ENCODE measurements around the gene LRRC15.

The LRRC15 gene

GRCh38 chr3:194323785-194324735 is 45.5 kb downstream of the LRRC15 start:
- Histone ChIP-seq H3K79me1 (replicated peaks; ENCODE audit: low read length, poor library complexity, severe bottlenecking) (no peaks in the 10 kb centered on the region), H2BK12ac (ENCODE audit: low read length in 2 of 2) (peak overlapping the region; percentile 7 to 81), H4K91ac (ENCODE audit: low read length) (peak overlapping the region; percentile 62), H3K4ac (ENCODE audit: low read depth in 1 of 2, low read length in 2 of 2) (peak overlapping the region in 1 of 2 experiments; percentile 3), H3K18ac (ENCODE audit: low read depth in 1 of 2, low read length in 2 of 2) (peak overlapping the region; percentile 63 to 67), H3K27ac (ENCODE audit: low read length, poor library complexity, severe bottlenecking) (no peak overlapping the region), H3K9ac (ENCODE audit: low read length) (peak overlapping the region; percentile 57), H2BK5ac (ENCODE audit: low read depth, low read length, poor library complexity, severe bottlenecking) (no peak overlapping the region), H3K4me3 (ENCODE audit: insufficient read depth in 1 of 2, low read depth in 1 of 2, low read length in 2 of 2) (peak overlapping the region in 1 of 2 experiments; percentile 73), H2AK5ac (ENCODE audit: low read length, severe bottlenecking) (no peak overlapping the region), H2AFZ (ENCODE audit: low read depth, low read length) (no peak overlapping the region), H4K8ac (ENCODE audit: low read length) (peak overlapping the region; percentile 35), H3K9me3 (ENCODE audit: control insufficient read depth, low read length) (peaks cover 12% of the 10 kb centered on the region), H2BK120ac (ENCODE audit: low read depth, low read length) (no peak overlapping the region), H3K14ac (ENCODE audit: low read length in 2 of 2) (peak overlapping the region in 1 of 2 experiments; percentile 42), H3K36me3 (ENCODE audit: control insufficient read depth in 1 of 2, insufficient read depth in 2 of 2, low read depth in 1 of 2, low read length in 2 of 2) (peaks cover 0 to 4% of the 10 kb centered on the region in 2 experiments), H2BK15ac (ENCODE audit: low read depth, poor library complexity, severe bottlenecking) (peak overlapping the region; percentile 13), H3K23ac (ENCODE audit: low read length in 2 of 2) (peak overlapping the region in 1 of 2 experiments; percentile 28), H3K4me1 (ENCODE audit: control insufficient read depth, insufficient read depth, low read depth, low read length) (peaks cover 45% of the 10 kb centered on the region), H3K27me3 (ENCODE audit: control insufficient read depth in 1 of 2, insufficient read depth in 1 of 2, low read length in 2 of 2) (peaks cover 0 to 46% of the 10 kb centered on the region in 2 experiments), H3K4me2 (ENCODE audit: low read length, poor library complexity, severe bottlenecking) (peak overlapping the region; percentile 61)
- peak; percentile 83 for DNase-seq
- WGBS, result 11% methylated on average over 39 of the region's 39 CpGs

GRCh38 chr3:194322678-194323211 is 46.8 kb downstream of the LRRC15 start:
- Histone ChIP-seq H3K18ac (ENCODE audit: low read depth in 1 of 2, low read length in 2 of 2) (peak overlapping the region in 1 of 2 experiments; percentile 16), H3K4me2 (ENCODE audit: low read length, poor library complexity, severe bottlenecking) (no peak overlapping the region), H2AK5ac (ENCODE audit: low read length, severe bottlenecking) (no peak overlapping the region), H3K4me1 (ENCODE audit: control insufficient read depth, insufficient read depth, low read depth, low read length) (peaks cover 44% of the 10 kb centered on the region), H3K4me3 (ENCODE audit: insufficient read depth in 1 of 2, low read depth in 1 of 2, low read length in 2 of 2) (no peak overlapping the region), H3K9me3 (ENCODE audit: control insufficient read depth, low read length) (peaks cover 25% of the 10 kb centered on the region), H3K9ac (ENCODE audit: low read length) (no peak overlapping the region), H4K91ac (ENCODE audit: low read length) (peak overlapping the region; percentile 55), H2BK120ac (ENCODE audit: low read depth, low read length) (no peak overlapping the region), H4K8ac (ENCODE audit: low read length) (no peak overlapping the region), H3K36me3 (ENCODE audit: control insufficient read depth in 1 of 2, insufficient read depth in 2 of 2, low read depth in 1 of 2, low read length in 2 of 2) (peaks cover 0 to 4% of the 10 kb centered on the region in 2 experiments), H3K4ac (ENCODE audit: low read depth in 1 of 2, low read length in 2 of 2) (no peak overlapping the region), H3K23ac (ENCODE audit: low read length in 2 of 2) (no peak overlapping the region), H2BK12ac (ENCODE audit: low read length in 2 of 2) (peak overlapping the region; percentile 41 to 46), H3K79me1 (replicated peaks; ENCODE audit: low read length, poor library complexity, severe bottlenecking) (no peaks in the 10 kb centered on the region), H2BK15ac (ENCODE audit: low read depth, poor library complexity, severe bottlenecking) (no peak overlapping the region), H3K27ac (ENCODE audit: low read length, poor library complexity, severe bottlenecking) (no peak overlapping the region), H2BK5ac (ENCODE audit: low read depth, low read length, poor library complexity, severe bottlenecking) (no peak overlapping the region), H2AFZ (ENCODE audit: low read depth, low read length) (no peak overlapping the region), H3K14ac (ENCODE audit: low read length in 2 of 2) (peak overlapping the region in 1 of 2 experiments; percentile 5), H3K27me3 (ENCODE audit: control insufficient read depth in 1 of 2, insufficient read depth in 1 of 2, low read length in 2 of 2) (peaks cover 7 to 55% of the 10 kb centered on the region in 2 experiments)
- DNase-seq, result peak; percentile 63
- WGBS, result 53% methylated on average over 18 of the region's 18 CpGs

- peaks cover 37% of the 10 kb centered on the region for H3K4me1 ChIP-seq (ENCODE audit: control insufficient read depth, insufficient read depth, low read depth, low read length)
- H3K4me2 ChIP-seq (ENCODE audit: low read length, poor library complexity, severe bottlenecking), result no peak overlapping the region
- peaks cover 25% of the 10 kb centered on the region for H3K9me3 ChIP-seq (ENCODE audit: control insufficient read depth, low read length)
- H3K14ac ChIP-seq (ENCODE audit: low read length in 2 of 2), result peak overlapping the region in 1 of 2 experiments; percentile 5
- H2BK5ac ChIP-seq (ENCODE audit: low read depth, low read length, poor library complexity, severe bottlenecking), result no peak overlapping the region
- no peak overlapping the region for H2BK15ac ChIP-seq (ENCODE audit: low read depth, poor library complexity, severe bottlenecking)
- no peak overlapping the region for H3K23ac ChIP-seq (ENCODE audit: low read length in 2 of 2)
- no peak overlapping the region for H3K4me3 ChIP-seq (ENCODE audit: insufficient read depth in 1 of 2, low read depth in 1 of 2, low read length in 2 of 2)
- no peak overlapping the region for H3K9ac ChIP-seq (ENCODE audit: low read length)
- 90% methylated on average over 26 of the region's 26 CpGs for WGBS
- H3K18ac ChIP-seq (ENCODE audit: low read depth in 1 of 2, low read length in 2 of 2), result peak overlapping the region in 1 of 2 experiments; percentile 48
- no peak overlapping the region for H4K8ac ChIP-seq (ENCODE audit: low read length)
- no peak overlapping the region for H2AFZ ChIP-seq (ENCODE audit: low read depth, low read length)
- peak overlapping the region; percentile 0 to 38 for H3K4ac ChIP-seq (ENCODE audit: low read depth in 1 of 2, low read length in 2 of 2)
- no peaks in the 10 kb centered on the region for H3K36me3 ChIP-seq (ENCODE audit: control insufficient read depth in 1 of 2, insufficient read depth in 2 of 2, low read depth in 1 of 2, low read length in 2 of 2)
- H2AK5ac ChIP-seq (ENCODE audit: low read length, severe bottlenecking), result no peak overlapping the region
- H2BK120ac ChIP-seq (ENCODE audit: low read depth, low read length), result no peak overlapping the region
- H3K27me3 ChIP-seq (ENCODE audit: control insufficient read depth in 1 of 2, insufficient read depth in 1 of 2, low read length in 2 of 2), result peaks cover 15 to 60% of the 10 kb centered on the region in 2 experiments
- no peaks in the 10 kb centered on the region for H3K79me1 ChIP-seq (replicated peaks; ENCODE audit: low read length, poor library complexity, severe bottlenecking)
- no peak for DNase-seq
- H3K27ac ChIP-seq (ENCODE audit: low read length, poor library complexity, severe bottlenecking), result no peak overlapping the region
- H4K91ac ChIP-seq (ENCODE audit: low read length), result peak overlapping the region; percentile 37
- H2BK12ac ChIP-seq (ENCODE audit: low read length in 2 of 2), result peak overlapping the region in 1 of 2 experiments; percentile 41
Observed at GRCh38 chr3:194321693-194322640, 47.6 kb downstream of the LRRC15 start.

All from mesenchymal stem cell (in vitro differentiated cells and primary cell).